KOPT-K1 (cell line): Measurements from ENCODE around the gene RPS3.
"Not testable (repeated sequence)": the region's sequence is repeated elsewhere in the genome, so short reads cannot be mapped to it uniquely, and the experiment has no call there.

ENCODE experiments used
- H3K27ac ChIP-seq: fragments of 200-600 bp; sonication (generic); 2 replicates; pipeline ENCODE4 v1.5.1; 2016; ENCODE audit warnings: antibody characterized with exemption, mild to moderate bottlenecking, low read depth, low read length; ENCODE audit not compliant: poor library complexity, severe bottlenecking
- H3K36me3 ChIP-seq: fragments of 200-600 bp; sonication (generic); 2 replicates; pipeline ENCODE4 v1.5.1; 2017; ENCODE audit warnings: antibody characterized with exemption, mild to moderate bottlenecking, low read length, moderate library complexity; ENCODE audit not compliant: insufficient read depth
- H3K9me3 ChIP-seq: fragments of 200-600 bp; sonication (generic); 2 replicates; pipeline ENCODE4 v1.5.1; 2017; ENCODE audit warnings: antibody characterized with exemption, low read length, mild to moderate bottlenecking; ENCODE audit not compliant: insufficient read depth, poor library complexity, severe bottlenecking

Gene RPS3

DNA sequence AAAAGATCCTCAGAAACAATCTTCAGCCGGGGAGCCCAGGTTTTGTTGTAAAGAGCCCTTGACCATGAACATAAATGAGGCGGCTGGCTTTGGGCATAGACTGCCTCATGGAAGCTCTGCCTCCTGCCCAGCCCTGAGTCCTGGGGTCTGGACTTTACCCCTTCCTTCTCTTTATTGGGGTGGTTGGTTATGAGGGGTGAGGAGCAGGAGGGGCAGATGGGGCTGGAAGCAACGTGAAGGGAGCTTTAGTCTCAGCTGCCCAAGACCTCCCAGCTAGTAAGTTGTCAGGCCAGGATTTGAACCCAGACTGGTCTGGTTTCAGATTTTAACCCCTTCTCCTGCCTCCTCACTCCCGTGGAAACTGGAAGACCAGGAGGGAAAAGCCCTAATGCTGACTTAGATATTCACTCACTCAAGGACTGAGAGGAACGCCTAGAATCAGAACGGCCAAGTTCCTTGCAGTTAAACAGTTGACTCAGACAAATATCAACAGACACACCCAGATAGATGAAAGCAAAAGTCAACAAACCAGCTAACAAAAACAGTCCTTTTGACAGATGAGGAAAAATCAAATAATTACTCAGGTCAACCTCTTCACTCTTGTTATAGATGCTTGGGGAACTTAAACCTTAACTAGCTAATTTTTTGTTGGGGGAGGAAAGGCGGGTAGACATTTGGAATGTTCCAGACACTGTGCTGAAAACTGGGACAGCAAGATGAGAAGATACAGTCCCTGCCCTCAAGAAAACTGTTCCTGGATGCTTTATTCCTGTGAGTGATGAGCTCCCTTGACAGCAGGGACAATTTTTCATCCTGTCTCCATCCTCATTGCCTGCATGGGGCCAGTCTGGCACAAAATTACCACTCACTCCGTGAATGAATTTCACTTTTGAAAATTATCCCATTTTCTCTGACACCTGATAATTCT, 27.1 kb upstream of the RPS3 start:
- Histone ChIP-seq H3K27ac (no peak overlapping the region), H3K9me3 (peaks cover 17% of the 10 kb centered on the region), H3K36me3 (no peaks in the 10 kb centered on the region)

DNA sequence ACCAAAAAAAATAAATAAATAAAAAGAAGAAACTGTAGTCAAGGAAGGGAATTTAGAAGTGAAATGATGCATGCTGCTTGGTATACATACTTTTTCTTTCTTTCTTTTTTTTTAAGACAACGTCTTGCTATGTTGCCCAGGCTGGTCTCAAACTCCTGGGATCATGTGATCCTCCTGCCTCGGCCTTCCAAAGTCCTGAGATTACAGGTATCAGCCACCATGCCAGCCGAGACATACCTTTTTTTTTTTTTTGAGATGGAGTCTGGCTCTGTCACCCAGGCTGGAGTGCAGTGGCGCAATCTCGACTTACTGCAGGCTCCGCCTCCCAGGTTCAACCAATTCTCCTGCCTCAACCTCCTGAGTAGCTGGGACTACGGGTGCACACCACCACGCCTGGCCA, 26.1 kb upstream of the RPS3 start:
- H3K27ac ChIP-seq: no peak overlapping the region
- H3K36me3 ChIP-seq: no peaks in the 10 kb centered on the region

DNA sequence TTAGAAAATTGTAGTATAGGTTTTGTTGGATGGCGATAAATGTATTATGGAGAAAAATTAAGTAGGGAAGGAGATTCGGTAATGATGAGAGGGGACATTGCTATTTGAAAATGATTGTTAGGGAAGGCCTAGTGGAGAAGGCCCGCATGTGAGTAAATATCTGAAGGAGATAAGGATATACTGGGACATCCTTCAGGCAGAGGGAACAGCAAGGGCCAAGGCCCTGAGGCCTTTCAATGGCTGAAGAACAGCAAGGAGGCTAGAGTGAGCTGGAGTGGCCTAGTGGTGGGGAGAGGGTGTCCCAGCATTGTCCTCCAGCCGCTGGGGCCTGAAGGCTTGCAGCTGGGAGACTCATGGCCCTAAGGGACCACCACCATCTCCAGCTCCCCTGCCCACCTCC, 24.7 kb upstream of the RPS3 start:
- no peaks in the 10 kb centered on the region for H3K9me3 ChIP-seq
- no peak overlapping the region for H3K27ac ChIP-seq
- no peaks in the 10 kb centered on the region for H3K36me3 ChIP-seq

More for the DNA sequence above, 26.1 kb upstream of the RPS3 start:
- H3K9me3 ChIP-seq: peaks cover 13% of the 10 kb centered on the region

GRCh38 chr11:75375626-75376025, 23.7 kb upstream of the RPS3 start:
- Histone ChIP-seq H3K27ac (no peak overlapping the region), H3K36me3 (no peaks in the 10 kb centered on the region), H3K9me3 (no peaks in the 10 kb centered on the region)

- no peak overlapping the region for H3K27ac ChIP-seq
- no peaks in the 10 kb centered on the region for H3K36me3 ChIP-seq
- no peaks in the 10 kb centered on the region for H3K9me3 ChIP-seq
Observed at GRCh38 chr11:75376175-75376574, 23.1 kb upstream of the RPS3 start.

DNA sequence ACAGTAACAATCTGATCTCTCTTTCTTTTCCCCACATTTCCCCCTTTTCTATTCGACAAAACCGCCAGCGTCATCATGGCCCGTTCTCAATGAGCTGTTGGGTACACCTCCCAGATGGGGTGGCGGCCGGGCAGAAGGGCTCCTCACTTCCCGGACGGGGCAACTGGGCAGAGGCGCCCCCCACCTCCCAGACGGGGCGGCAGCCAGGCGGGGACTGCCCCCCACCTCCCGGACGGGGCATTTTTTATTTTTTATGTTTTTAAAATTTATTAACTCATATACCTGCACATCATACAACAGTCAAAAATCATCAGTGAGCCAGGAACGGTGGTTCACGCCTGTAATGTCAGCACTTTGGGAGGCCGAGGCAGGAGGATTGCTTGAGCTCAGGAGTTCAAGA, 20.5 kb upstream of the RPS3 start:
- H3K36me3 ChIP-seq, H3K9me3 ChIP-seq, H3K27ac ChIP-seq: not testable (repeated sequence)

- no peaks in the 10 kb centered on the region for H3K36me3 ChIP-seq
- H3K27ac ChIP-seq: no peak overlapping the region
- no peaks in the 10 kb centered on the region for H3K9me3 ChIP-seq
Observed at GRCh38 chr11:75380245-75380644, 19.1 kb upstream of the RPS3 start.

- Histone ChIP-seq H3K9me3 (no peaks in the 10 kb centered on the region), H3K36me3 (no peaks in the 10 kb centered on the region), H3K27ac (peak overlapping the region; percentile 10)
Observed at GRCh38 chr11:75380716-75381420, 18.4 kb upstream of the RPS3 start.

DNA sequence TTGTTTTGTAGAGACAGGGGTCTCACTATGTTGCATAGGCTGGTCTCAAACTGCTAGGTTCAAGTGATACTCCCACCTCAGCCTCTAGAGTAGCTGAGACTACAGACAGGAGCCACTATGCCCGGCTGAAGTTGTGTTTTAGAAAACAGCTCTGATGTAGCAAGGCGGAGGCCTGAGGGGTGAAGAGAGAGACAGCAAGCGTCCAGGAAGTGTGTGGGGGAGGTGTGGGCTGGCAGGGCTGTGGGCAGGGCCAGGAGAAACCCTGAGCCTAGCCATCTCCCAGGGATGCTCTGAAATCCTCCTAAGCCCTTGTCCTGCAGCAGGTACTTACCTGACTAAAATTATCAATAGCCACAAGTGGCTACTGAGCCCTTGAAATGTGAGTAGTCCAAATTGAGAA, 16.1 kb upstream of the RPS3 start:
- H3K36me3 ChIP-seq: no peaks in the 10 kb centered on the region
- no peaks in the 10 kb centered on the region for H3K9me3 ChIP-seq
- H3K27ac ChIP-seq: peak overlapping the region; percentile 35

DNA sequence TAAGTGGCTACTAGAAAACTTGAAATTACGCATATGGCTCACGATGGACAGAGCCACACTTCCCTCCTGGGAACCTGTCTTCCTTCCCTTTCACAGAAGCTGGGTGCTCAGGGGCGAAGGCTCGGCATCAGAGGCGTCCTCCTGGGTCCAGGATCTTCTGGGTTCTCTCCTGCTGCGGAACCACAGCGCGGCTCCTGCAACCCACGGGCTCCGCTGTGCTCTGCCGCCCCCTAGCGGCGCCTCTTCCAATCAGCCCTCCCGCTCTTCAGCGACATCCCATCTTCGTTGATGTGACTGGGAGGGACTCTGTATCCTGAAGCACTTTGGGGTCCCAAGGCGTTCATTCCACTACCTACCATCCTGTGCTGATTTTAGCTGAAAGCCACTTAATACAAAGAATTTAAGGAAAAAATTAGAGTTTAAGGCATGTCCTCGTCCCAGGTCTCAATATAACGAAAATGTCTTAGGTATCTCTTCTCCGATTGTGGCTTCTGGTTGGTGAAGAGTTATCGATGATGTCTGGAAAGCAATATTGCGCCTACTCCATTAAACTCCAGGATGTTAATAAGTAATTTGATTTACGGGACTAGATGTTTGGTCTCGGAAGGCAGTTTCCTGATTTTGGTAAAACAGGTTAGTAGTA, 14.8 kb upstream of the RPS3 start:
- Histone ChIP-seq H3K27ac (no peak overlapping the region), H3K36me3 (no peaks in the 10 kb centered on the region), H3K9me3 (no peaks in the 10 kb centered on the region)

DNA sequence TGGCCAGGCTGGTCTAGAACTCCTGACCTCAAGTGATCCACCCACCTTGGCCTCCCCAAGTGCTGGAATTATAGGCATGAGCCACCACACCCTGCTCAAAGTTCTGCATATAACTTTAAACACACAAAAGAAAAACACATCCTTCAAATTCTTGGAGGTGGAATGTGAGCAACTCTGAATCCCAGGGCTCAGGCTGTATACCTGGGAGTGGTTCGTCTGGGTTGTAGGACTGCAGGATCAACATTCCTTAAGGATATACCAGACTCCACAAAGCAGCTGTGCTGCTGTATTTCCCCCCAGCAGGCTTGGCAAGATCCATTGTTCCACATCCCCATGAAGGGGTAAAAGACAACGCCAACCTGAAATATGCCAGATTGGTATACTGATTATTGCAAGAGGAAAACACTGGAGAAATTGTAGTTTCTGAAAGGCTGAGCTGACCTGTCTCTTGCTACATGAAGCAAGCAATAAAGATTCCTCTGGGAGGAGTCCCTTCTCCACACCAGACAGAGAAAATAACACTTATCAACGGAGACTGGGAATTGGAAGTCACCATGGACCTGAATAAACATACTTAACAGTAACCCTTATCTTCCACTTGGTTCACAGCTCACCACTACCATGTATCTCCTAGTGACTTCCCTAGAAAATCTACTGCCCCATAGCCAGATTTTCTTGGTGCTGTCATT, 12.2 kb upstream of the RPS3 start:
- H3K36me3 ChIP-seq: no peaks in the 10 kb centered on the region
- H3K27ac ChIP-seq: no peak overlapping the region
- H3K9me3 ChIP-seq: no peaks in the 10 kb centered on the region

GRCh38 chr11:75387736-75388294, 11.5 kb upstream of the RPS3 start:
- Histone ChIP-seq H3K27ac (no peak overlapping the region), H3K9me3 (no peaks in the 10 kb centered on the region), H3K36me3 (no peaks in the 10 kb centered on the region)

DNA sequence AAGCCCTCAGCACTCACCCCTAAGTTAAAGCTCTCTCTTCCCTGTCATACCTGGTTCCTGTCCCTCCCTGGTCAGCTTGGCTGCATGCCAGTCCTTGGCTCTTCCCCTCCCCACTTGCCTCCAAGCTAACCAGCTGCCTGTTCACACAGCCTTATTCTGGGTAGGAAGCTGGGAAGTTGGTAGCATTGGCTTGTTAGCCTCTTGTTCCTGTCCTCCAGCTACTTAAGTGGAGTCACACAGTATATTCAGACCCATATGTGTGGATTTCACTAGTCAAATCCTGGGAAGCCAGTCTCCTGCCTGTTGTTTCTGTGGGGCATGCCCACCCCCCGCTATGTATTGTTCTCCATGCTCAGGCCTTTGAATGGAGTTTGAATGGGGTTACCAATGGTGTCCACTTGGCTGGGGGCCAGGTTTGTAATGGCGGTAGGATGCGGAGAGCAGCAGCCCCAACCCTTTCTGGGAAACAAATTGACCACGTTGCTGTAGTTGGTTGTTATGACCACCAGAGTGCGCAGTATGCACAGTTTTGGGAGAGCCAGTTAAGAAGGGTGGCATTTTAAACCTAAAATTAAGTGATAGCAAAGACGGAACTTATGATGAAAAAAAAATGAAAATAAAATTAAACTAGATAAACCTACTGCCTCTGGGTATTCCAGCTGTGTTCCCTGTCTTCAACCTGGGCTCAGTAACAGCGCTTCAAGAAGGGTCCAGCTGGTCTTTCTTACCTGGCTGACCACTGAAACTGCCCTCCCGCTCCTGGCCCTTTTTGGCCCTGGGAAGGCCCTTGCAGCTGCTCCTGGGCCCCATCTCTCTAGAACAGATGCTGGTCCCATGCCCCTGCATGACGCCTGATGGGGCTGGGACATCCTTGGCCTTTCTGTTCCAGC, 10.7 kb upstream of the RPS3 start:
- H3K27ac ChIP-seq: no peak overlapping the region
- H3K36me3 ChIP-seq: no peaks in the 10 kb centered on the region
- no peaks in the 10 kb centered on the region for H3K9me3 ChIP-seq

GRCh38 chr11:75389276-75389605, 10.1 kb upstream of the RPS3 start:
- no peak overlapping the region for H3K27ac ChIP-seq
- H3K9me3 ChIP-seq: no peaks in the 10 kb centered on the region
- H3K36me3 ChIP-seq: no peaks in the 10 kb centered on the region
